Fibroblast of pulmonary artery (primary cell): ENCODE data around the gene GNB2.

ENCODE experiments used
- DNase-seq: peaks from one replicate; pipeline ENCODE4 v3.0.0-alpha.2; 2010; ENCODE audit warnings: low read depth
- H3K4me3 ChIP-seq: replicated peaks from 2 replicates; pipeline ENCODE4 v1.5.1; 2011; ENCODE audit warnings: low read depth, mild to moderate bottlenecking, control low read depth, low read length, moderate library complexity
- TF ChIP-seq, protein P1 (sequence below): IDR thresholded peaks from 2 replicates; pipeline ENCODE4 v1.5.1; 2011; ENCODE audit warnings: mild to moderate bottlenecking, control low read depth, low read length, inconsistent platforms; ENCODE audit errors: missing control alignments

Gene GNB2

DNA sequence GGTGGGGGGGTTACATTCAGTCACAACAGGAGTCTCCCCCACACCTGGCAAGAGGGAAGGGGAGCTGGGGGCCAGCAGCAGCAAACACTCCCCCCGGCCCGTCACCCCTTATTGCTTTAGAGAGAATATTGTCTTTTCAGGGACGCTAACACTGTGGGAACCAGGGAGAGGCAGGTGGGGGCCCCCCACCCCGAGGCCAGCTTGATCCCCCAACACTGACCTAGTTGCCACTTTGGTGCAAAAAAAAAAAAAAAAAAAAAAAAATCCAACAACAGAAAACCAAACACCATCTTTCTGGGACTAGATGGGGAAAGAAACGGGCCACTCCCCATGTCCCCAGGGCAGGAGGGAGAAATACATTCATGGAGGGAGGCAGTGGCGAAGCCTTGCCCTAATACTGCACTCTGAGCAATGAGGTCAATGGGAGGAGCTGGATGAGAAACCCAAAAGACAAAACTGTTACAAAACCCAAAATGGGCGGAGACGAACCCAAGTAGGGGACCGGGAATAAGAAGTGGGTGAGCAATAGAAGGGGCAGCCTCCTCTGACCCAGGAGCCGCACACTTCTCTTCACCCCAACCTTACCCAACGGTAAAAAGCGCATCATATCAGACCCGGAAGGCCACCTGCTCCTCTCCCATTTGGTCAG, 6.5 kb downstream of the GNB2 start:
- DNase-seq, result no peak
- H3K4me3 ChIP-seq, result no peak overlapping the region
- TF ChIP-seq, protein P1, sequence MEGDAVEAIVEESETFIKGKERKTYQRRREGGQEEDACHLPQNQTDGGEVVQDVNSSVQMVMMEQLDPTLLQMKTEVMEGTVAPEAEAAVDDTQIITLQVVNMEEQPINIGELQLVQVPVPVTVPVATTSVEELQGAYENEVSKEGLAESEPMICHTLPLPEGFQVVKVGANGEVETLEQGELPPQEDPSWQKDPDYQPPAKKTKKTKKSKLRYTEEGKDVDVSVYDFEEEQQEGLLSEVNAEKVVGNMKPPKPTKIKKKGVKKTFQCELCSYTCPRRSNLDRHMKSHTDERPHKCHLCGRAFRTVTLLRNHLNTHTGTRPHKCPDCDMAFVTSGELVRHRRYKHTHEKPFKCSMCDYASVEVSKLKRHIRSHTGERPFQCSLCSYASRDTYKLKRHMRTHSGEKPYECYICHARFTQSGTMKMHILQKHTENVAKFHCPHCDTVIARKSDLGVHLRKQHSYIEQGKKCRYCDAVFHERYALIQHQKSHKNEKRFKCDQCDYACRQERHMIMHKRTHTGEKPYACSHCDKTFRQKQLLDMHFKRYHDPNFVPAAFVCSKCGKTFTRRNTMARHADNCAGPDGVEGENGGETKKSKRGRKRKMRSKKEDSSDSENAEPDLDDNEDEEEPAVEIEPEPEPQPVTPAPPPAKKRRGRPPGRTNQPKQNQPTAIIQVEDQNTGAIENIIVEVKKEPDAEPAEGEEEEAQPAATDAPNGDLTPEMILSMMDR, result no peak

GRCh38 chr7:100680576-100681271, 7.2 kb downstream of the GNB2 start:
- DNase-seq, result no peak
- H3K4me3 ChIP-seq, result no peak overlapping the region
- TF ChIP-seq, protein P1, result no peak

DNA sequence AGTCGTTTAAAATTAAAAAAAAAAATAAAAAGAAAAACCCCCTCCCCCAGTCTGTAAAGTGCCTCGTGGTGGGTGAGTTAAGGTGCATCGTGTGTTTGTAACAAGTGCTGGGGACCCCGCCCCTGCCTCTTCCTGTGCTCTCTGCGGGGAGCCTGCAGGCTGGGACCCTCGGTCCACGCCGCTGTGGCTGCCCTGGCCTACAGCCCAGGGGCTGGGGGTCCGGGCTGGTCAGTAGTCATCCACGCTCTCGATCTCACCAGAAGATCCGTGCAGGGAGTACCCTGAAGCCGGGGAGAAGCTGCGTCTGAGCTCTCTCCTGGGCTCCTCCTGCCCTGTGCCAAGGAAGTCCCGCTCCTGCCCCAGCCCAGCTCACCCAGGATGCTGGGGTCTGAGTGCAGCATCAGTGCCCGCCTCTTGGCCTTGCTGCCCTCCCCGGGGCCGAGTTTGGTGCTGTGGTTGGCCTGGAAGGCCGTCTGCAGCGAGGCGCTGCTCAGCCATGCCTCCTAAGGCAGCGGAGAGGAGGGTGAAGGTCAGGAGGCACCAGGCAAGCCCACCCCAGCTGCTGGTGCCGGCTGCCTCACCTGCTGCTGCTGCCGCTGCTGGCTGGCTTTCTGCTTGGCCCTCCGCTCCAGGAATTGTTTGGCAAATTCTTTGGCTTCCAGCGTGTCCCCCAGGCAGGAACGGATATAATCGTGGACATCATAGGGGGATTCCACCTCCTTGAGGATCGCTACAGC, 8.1 kb downstream of the GNB2 start:
- no peak for DNase-seq
- no peak overlapping the region for H3K4me3 ChIP-seq
- TF ChIP-seq, protein P1, result no peak

DNA sequence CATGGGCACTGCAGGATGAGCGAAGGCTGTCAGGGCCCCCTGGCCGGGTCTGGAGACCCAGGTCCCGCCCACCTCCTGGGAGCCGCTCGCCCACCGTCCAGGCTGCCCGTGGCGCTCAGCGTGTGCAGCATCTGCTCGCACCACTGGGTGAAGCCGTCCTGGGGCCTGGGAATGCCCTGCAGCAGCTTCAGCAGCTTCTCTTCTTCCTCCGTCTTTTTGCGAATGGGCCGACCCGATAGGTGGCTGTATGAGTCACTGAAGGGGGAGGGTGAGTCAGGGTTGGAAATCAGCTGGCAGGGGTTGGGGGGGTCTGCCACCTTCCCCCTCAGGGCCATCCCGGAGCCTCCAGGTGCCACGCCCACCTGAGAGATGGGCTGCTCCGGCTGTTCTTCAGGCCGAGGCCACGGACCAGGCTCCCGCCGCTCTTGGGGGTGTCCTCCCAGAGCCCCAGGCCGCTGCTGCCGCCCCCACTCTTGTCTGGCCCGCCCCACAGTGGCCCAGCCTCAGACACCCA, 8.7 kb downstream of the GNB2 start:
- TF ChIP-seq, protein P1, result no peak
- H3K4me3 ChIP-seq, result no peak overlapping the region
- no peak for DNase-seq

DNA sequence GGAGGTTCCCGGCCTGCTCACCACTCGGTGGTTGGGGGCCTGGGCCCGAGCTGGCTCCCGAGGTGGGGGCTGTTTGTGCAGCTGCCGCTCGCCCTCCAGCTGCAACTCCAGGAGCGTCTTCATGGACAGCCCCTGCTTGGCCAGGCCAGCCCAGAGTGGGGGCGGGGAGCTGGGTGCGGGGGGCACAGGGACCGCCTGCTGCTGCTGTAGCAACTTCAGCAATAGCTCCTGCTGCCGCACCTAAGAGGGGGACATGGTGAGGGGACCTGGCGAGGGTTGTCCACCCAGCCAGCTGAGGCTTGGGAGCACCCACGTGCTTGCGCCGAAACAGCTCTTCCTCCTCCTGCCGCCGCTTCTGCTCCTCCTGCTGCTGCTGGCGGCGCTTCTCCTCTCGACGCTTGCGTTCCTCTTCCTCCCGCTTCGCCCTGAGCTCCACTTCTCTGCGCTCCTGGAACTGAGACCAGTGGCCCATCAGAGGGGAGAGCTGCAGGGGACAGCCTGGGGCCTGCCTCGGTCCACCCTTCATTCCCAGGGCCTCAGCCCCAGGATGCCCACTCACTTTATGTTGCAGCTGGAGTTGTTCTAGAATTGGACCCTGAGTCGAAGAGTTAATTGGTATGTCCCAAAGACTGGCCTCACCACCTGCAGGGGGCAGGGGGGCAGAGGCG, 9.6 kb downstream of the GNB2 start:
- TF ChIP-seq, protein P1, result no peak
- H3K4me3 ChIP-seq, result no peak overlapping the region
- no peak for DNase-seq

DNA sequence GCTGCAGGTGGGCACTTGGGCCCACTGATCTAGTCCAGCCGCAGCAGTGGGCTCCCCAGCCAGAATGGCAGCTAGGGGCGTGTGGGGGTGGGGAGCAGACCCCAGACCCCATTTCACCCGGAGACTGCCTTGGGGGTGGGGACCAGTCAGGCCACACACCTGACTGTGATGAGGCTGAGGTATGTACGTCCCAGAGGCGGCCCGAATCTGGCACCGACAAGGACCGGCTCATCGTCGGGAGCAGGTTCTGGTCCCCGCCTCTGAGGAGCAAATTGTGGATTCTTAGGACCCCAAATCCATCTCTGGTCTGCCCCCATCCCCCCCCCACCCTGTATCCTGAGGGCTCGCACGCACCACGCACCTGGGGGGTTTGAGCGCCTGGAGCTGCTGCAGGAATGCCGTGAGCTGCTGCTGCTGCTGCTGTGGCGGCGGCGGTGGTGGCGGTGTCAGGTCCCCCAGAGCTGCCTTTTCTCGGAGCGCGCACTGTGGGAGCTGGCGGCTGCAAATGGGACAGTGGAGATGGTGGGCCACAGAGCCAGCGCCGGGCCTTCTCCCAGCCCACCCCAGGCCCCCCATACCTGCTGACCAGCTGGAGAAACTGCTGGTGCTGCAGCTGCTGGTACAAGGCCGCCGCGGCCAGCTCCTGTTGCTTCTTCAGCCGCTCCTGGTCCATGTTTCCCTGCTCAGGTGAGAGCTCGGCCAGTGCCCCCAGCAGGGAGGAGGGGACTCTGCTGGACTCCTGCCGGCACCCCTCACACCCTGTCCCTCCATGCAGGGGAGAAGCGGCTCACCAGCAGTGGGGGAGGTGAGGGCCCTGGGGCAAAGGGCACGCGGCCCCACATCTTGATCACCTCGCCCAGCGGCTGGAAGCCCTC, 10.4 kb downstream of the GNB2 start:
- no peak overlapping the region for H3K4me3 ChIP-seq
- TF ChIP-seq, protein P1, result no peak
- DNase-seq, result no peak
